HEK293 (cell line): ENCODE measurements around the gene CNTNAP1.
A peak's percentile ranks its signal among the peaks of the same experiment; 100 is the strongest.

Experiments used
- GLIS2 ChIP-seq: fragments of 450-650 bp; formaldehyde crosslinking; IDR thresholded peaks from 2 replicates; pipeline ENCODE4 v1.5.1; 2016; ENCODE audit warnings: missing biosample characterization, missing genetic modification characterization
- IKZF3 ChIP-seq: fragments of 450-650 bp; IDR thresholded peaks from 2 replicates; pipeline ENCODE4 v1.5.0; 2018; ENCODE audit warnings: missing biosample characterization, mild to moderate bottlenecking, missing genetic modification characterization, moderate library complexity
- OVOL3 ChIP-seq: fragments of 450-650 bp; formaldehyde crosslinking; IDR thresholded peaks from 2 replicates; pipeline ENCODE4 v1.5.1; 2016; ENCODE audit warnings: missing biosample characterization, missing genetic modification characterization
- SP7 ChIP-seq: fragments of 450-650 bp; formaldehyde crosslinking; IDR thresholded peaks from 2 replicates; pipeline ENCODE4 v1.5.1; 2016; ENCODE audit warnings: missing biosample characterization, missing genetic modification characterization
- ZBTB11 ChIP-seq: fragments of 450-650 bp; formaldehyde crosslinking; conservative IDR thresholded peaks from 2 replicates; pipeline ENCODE4 v1.5.1; 2016; ENCODE audit warnings: low read depth, missing biosample characterization, missing genetic modification characterization
- ZBTB21 ChIP-seq: fragments of 450-650 bp; formaldehyde crosslinking; IDR thresholded peaks from 2 replicates; pipeline ENCODE4 v1.5.1; 2017; ENCODE audit warnings: missing biosample characterization, missing genetic modification characterization
- ZBTB26 ChIP-seq: fragments of 450-650 bp; formaldehyde crosslinking; optimal IDR thresholded peaks from 2 replicates; pipeline ENCODE3; 2016; ENCODE audit warnings: missing biosample characterization, mild to moderate bottlenecking, missing genetic modification characterization
- ZEB2 ChIP-seq: fragments of 450-650 bp; formaldehyde crosslinking; IDR thresholded peaks from 2 replicates; pipeline ENCODE4 v1.5.1; 2016; ENCODE audit warnings: missing biosample characterization, missing genetic modification characterization
- ZNF157 ChIP-seq: fragments of 450-650 bp; formaldehyde crosslinking; IDR thresholded peaks from 2 replicates; pipeline ENCODE4 v1.5.1; 2016; ENCODE audit warnings: missing biosample characterization, missing genetic modification characterization
- ZNF169 ChIP-seq: fragments of 450-650 bp; formaldehyde crosslinking; IDR thresholded peaks from 2 replicates; pipeline ENCODE4 v1.5.1; 2016; ENCODE audit warnings: missing biosample characterization, missing genetic modification characterization
- ZNF2 ChIP-seq: fragments of 450-650 bp; formaldehyde crosslinking; IDR thresholded peaks from 2 replicates; pipeline ENCODE4 v1.5.1; 2016; ENCODE audit warnings: missing biosample characterization, missing genetic modification characterization
- ZNF335 ChIP-seq: fragments of 450-650 bp; formaldehyde crosslinking; conservative IDR thresholded peaks from 2 replicates; pipeline ENCODE4 v1.5.1; 2016; ENCODE audit warnings: missing biosample characterization, missing genetic modification characterization
- ZNF341 ChIP-seq: fragments of 450-650 bp; formaldehyde crosslinking; IDR thresholded peaks from 2 replicates; pipeline ENCODE4; 2016; ENCODE audit warnings: low read depth, missing biosample characterization, missing genetic modification characterization
- ZNF404 ChIP-seq: fragments of 450-650 bp; formaldehyde crosslinking; IDR thresholded peaks from 2 replicates; pipeline ENCODE4 v1.5.1; 2017; ENCODE audit warnings: missing biosample characterization, missing genetic modification characterization
- ZNF501 ChIP-seq: fragments of 450-650 bp; formaldehyde crosslinking; IDR thresholded peaks from 2 replicates; pipeline ENCODE4 v1.5.1; 2016; ENCODE audit warnings: missing biosample characterization, missing genetic modification characterization
- ZNF518A ChIP-seq: fragments of 450-650 bp; formaldehyde crosslinking; conservative IDR thresholded peaks from 2 replicates; pipeline ENCODE4 v1.5.1; 2016; ENCODE audit warnings: low read depth, missing biosample characterization, missing genetic modification characterization
- ZNF610 ChIP-seq: fragments of 450-650 bp; formaldehyde crosslinking; IDR thresholded peaks from 2 replicates; pipeline ENCODE4 v1.5.1; 2016; ENCODE audit warnings: missing biosample characterization, missing genetic modification characterization, borderline replicate concordance
- ZNF623 ChIP-seq: fragments of 450-650 bp; formaldehyde crosslinking; IDR thresholded peaks from 2 replicates; pipeline ENCODE4 v1.5.1; 2016; ENCODE audit warnings: missing biosample characterization, missing genetic modification characterization
- ZNF792 ChIP-seq: fragments of 450-650 bp; formaldehyde crosslinking; IDR thresholded peaks from 2 replicates; pipeline ENCODE4 v1.5.1; 2016; ENCODE audit warnings: missing biosample characterization, missing genetic modification characterization
- ZNF837 ChIP-seq: fragments of 450-650 bp; formaldehyde crosslinking; IDR thresholded peaks from 2 replicates; pipeline ENCODE4 v1.5.1; 2016; ENCODE audit warnings: missing biosample characterization, missing genetic modification characterization
- TF ChIP-seq, protein P1 (sequence below): fragments of 450-650 bp; IDR thresholded peaks from 2 replicates; pipeline ENCODE4 v1.5.1; 2018; ENCODE audit warnings: missing biosample characterization, mild to moderate bottlenecking, missing genetic modification characterization
- TF ChIP-seq, protein P2 (sequence below): fragments of 450-650 bp; formaldehyde crosslinking; IDR thresholded peaks from 2 replicates; pipeline ENCODE4 v1.5.1; 2017; ENCODE audit warnings: missing biosample characterization, missing genetic modification characterization

Gene CNTNAP1

DNA sequence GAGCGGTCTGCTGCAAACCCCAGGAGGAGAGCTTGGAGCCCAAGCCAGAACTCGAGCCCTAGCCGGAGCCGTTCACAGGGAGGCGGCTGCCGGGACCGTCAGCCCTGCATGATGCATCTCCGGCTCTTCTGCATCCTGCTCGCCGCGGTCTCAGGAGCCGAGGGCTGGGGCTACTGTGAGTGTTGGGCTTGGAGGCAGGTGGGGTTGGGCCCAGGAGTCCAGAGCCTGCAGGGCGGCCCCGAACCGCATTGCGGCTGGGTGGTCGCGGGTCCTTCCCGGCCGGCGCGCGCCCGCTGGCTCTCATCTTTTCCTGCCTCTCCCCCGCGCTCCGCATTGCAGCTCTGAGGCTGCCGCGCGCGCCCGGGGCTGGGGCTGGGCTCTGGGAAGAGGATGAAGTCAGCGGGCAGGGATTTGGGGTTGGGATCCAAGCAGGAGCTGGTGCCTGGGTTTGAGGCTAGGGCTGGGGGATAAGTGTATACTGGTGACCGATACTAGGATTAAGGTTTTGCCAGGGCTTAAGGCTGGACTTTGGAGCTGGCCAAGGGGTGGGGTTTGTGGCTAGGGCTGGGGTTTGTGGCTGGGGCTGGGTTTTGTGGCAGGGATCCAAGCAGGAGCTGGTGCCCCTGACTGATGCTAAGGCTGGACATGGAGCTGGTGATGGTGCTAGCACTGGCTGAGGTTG is 532 bp downstream of the CNTNAP1 start (continued):
- TF ChIP-seq ZNF341 (tag by site-specific recombination), result peak; percentile 85
- peak; percentile 68; the same call in 1 of the 2 replicates for TF ChIP-seq ZNF335 (tag by site-specific recombination)
- TF ChIP-seq ZNF157 (tag by site-specific recombination), result no peak
- TF ChIP-seq ZNF2 (tag by site-specific recombination), result peak; percentile 50
- TF ChIP-seq ZNF501 (tag by site-specific recombination), result peak; percentile 42; the same call in 1 of the 2 replicates
- no peak for TF ChIP-seq ZNF518A
- TF ChIP-seq ZNF169 (tag by site-specific recombination), result no peak
- peak; percentile 95 for TF ChIP-seq ZBTB26 (tag by site-specific recombination)
- peak; percentile 44; the same call in 1 of the 2 replicates for TF ChIP-seq GLIS2 (tag by site-specific recombination)
- TF ChIP-seq OVOL3 (tag by site-specific recombination), result no peak
- TF ChIP-seq ZEB2 (tag by site-specific recombination), result peak; percentile 70; the same call in 1 of the 2 replicates
- peak; percentile 54; the same call in 1 of the 2 replicates for TF ChIP-seq IKZF3 (tag by site-specific recombination)
- peak; percentile 22 for TF ChIP-seq SP7 (tag by site-specific recombination)
- no peak for TF ChIP-seq ZNF404 (tag by site-specific recombination)
- peak; percentile 71; the same call in 1 of the 2 replicates for TF ChIP-seq ZNF610 (tag by site-specific recombination)
- TF ChIP-seq, protein P1, sequence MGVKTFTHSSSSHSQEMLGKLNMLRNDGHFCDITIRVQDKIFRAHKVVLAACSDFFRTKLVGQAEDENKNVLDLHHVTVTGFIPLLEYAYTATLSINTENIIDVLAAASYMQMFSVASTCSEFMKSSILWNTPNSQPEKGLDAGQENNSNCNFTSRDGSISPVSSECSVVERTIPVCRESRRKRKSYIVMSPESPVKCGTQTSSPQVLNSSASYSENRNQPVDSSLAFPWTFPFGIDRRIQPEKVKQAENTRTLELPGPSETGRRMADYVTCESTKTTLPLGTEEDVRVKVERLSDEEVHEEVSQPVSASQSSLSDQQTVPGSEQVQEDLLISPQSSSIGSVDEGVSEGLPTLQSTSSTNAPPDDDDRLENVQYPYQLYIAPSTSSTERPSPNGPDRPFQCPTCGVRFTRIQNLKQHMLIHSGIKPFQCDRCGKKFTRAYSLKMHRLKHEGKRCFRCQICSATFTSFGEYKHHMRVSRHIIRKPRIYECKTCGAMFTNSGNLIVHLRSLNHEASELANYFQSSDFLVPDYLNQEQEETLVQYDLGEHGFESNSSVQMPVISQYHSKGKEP (tag by site-specific recombination), result peak; percentile 66
- TF ChIP-seq, protein P2, sequence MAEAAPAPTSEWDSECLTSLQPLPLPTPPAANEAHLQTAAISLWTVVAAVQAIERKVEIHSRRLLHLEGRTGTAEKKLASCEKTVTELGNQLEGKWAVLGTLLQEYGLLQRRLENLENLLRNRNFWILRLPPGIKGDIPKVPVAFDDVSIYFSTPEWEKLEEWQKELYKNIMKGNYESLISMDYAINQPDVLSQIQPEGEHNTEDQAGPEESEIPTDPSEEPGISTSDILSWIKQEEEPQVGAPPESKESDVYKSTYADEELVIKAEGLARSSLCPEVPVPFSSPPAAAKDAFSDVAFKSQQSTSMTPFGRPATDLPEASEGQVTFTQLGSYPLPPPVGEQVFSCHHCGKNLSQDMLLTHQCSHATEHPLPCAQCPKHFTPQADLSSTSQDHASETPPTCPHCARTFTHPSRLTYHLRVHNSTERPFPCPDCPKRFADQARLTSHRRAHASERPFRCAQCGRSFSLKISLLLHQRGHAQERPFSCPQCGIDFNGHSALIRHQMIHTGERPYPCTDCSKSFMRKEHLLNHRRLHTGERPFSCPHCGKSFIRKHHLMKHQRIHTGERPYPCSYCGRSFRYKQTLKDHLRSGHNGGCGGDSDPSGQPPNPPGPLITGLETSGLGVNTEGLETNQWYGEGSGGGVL, result 0 out of 2 replicates have a peak, but pooled peaks have one; percentile 4
- TF ChIP-seq ZNF792, result 0 out of 2 replicates have a peak, but pooled peaks have one; percentile 66
- 0 out of 2 replicates have a peak, but pooled peaks have one; percentile 77 for TF ChIP-seq ZNF837 (tag by site-specific recombination)
- TF ChIP-seq ZBTB21 (tag by site-specific recombination), result no peak
- 0 out of 2 replicates have a peak, but pooled peaks have one; percentile 12 for TF ChIP-seq ZNF623 (tag by site-specific recombination)
- 0 out of 2 replicates have a peak, but pooled peaks have one; percentile 49 for TF ChIP-seq ZBTB11
